H1 (cell line): ENCODE results near the gene MAP2K2. TPM values are rescaled to one million over a fixed set of nuclear protein-coding genes. Genes with fewer than 3 reads are reported as not detected.

ENCODE experiments used
- ASH2L ChIP-seq: fragments of 200-600, 300-600 bp; sonication (generic); IDR thresholded peaks from one replicate; pipeline ENCODE4 v1.7.1; 2017; ENCODE audit warnings: low read length
- KDM1A ChIP-seq: fragments of 200-600, 300-600 bp; sonication (generic); IDR thresholded peaks from 2 replicates; pipeline ENCODE4 v1.7.1; 2016; ENCODE audit warnings: mild to moderate bottlenecking, low read length, borderline replicate concordance
- KDM4A ChIP-seq: IDR thresholded peaks from one replicate; pipeline ENCODE4 v1.7.1; 2012; ENCODE audit warnings: low read depth, mild to moderate bottlenecking, moderate library complexity, low read length, inconsistent platforms; ENCODE audit not compliant: severe bottlenecking
- NANOG ChIP-seq: IDR thresholded peaks from 2 replicates; pipeline ENCODE4 v1.6.1; 2011; ENCODE audit warnings: low read length, low read depth, mild to moderate bottlenecking, inconsistent platforms; ENCODE audit not compliant: insufficient read depth, poor library complexity, severe bottlenecking
- NRF1 ChIP-seq: IDR thresholded peaks from 2 replicates; pipeline ENCODE4 v1.6.1; 2011; ENCODE audit warnings: mild to moderate bottlenecking, low read depth, low read length, improper control_type of control experiment
- RFX5 ChIP-seq: IDR thresholded peaks from 2 replicates; pipeline ENCODE4 v1.6.1; 2011; ENCODE audit warnings: low read depth, low read length, improper control_type of control experiment, borderline replicate concordance
- TCF12 ChIP-seq: IDR thresholded peaks from 2 replicates; pipeline ENCODE4 v1.6.1; 2011; ENCODE audit warnings: low read depth, mild to moderate bottlenecking, low read length
- polyA plus RNA-seq, 7 experiments: library from polyadenylated mRNA; depleted of rRNA in 3 of 7; stranded (reverse) in 5 of 7; unstranded in 2 of 7; fragments of >200 nt in 5 of 7; fragments of 200-250 nt in 2 of 7; gene quantifications; 1 replicate in 5 of 7; 2 replicates in 1 of 7; 4 replicates in 1 of 7; pipeline versions ENCODE4 v1.2.1 to v1.2.3, GENCODE V29; 2011 to 2013; ENCODE audit warnings: missing spikeins in 2 of 7, mixed read lengths in 2 of 7
- total RNA-seq: library from RNA; stranded (reverse); fragmentation: NEBNext Ultra II Directional; extraction: Animal tissue kit (Norgen Biotek cat#: 25700); gene quantifications from 2 replicates; pipeline ENCODE4 v1.2.1, GENCODE V29; 2021
- TF ChIP-seq, protein P1 (sequence below): IDR thresholded peaks from 2 replicates; pipeline ENCODE4 v1.6.1; 2012; ENCODE audit warnings: inconsistent platforms
- TF ChIP-seq, protein P2 (sequence below): IDR thresholded peaks from 2 replicates; pipeline ENCODE4 v1.6.1; 2012; ENCODE audit warnings: low read length, inconsistent platforms

Gene MAP2K2
- total and polyA plus RNA-seq, 2 of the 8 experiments (the other 6 are each of a cell fraction or from before 2014, with no cell fraction given), result 111 to 162 TPM

DNA sequence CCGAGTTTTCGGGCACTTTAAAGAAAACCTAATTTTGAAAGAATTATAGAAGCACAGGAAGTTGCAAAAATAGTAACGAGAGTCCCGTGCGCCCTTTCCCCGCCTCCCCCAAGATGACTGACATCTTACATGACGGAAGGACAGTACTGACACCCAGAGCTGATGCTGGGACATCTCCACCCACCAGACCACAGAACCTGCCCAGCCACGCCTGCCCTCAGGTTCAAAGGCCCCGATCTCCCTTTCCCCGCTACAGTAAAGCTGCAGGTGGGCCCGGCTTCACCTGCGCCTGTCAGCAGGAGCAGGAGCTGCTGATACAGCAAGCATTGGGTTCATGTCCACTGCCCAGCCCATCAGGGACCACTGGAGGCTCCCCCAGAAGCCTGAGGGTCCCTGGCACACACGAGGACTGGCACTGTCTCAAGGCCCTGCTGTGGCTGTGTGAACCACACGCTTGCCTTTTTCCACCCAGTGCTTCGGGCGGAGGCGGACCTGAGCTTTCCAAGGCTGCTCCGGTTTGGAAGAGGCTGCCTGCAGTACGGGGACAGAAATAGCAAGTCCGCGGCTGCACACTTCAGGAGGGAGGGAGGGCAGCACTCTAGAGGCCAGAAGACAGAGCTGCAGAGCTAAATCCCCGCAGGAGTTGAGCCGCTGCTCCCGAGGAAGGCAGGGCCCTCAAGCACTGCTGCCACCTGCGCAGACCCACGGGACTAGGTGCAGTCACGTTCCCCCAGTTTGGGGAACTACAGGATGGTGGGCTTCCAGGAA is 8.7 kb downstream of the MAP2K2 start (continued):
- TF ChIP-seq, protein P1, sequence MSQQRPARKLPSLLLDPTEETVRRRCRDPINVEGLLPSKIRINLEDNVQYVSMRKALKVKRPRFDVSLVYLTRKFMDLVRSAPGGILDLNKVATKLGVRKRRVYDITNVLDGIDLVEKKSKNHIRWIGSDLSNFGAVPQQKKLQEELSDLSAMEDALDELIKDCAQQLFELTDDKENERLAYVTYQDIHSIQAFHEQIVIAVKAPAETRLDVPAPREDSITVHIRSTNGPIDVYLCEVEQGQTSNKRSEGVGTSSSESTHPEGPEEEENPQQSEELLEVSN, result no peak
- TF ChIP-seq ASH2L (no peak), NANOG (no peak), NRF1 (no peak), TCF12 (no peak), KDM1A (no peak), RFX5 (no peak), KDM4A (no peak)
- TF ChIP-seq, protein P2, sequence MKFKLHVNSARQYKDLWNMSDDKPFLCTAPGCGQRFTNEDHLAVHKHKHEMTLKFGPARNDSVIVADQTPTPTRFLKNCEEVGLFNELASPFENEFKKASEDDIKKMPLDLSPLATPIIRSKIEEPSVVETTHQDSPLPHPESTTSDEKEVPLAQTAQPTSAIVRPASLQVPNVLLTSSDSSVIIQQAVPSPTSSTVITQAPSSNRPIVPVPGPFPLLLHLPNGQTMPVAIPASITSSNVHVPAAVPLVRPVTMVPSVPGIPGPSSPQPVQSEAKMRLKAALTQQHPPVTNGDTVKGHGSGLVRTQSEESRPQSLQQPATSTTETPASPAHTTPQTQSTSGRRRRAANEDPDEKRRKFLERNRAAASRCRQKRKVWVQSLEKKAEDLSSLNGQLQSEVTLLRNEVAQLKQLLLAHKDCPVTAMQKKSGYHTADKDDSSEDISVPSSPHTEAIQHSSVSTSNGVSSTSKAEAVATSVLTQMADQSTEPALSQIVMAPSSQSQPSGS, result no peak
- TF ChIP-seq, all 59 proteins: peak for 0
